Frontal cortex (tissue), 4 donors: ENCODE results near the gene HCFC1. TPM values are rescaled to one million over a fixed set of nuclear protein-coding genes. Genes with fewer than 3 reads are reported as not detected.

Experiments
- DNase-seq, 2 donors: peaks; one replicate each; pipeline ENCODE4 v3.0.0; 2012; ENCODE audit warnings: low spot score in 2 of 2
- FAIRE-seq: peaks from 2 replicates; lab custom pipeline; 2012; peaks lifted over from hg19 to GRCh38; lab: Jason Lieb, UNC
- total RNA-seq: library from RNA; depleted of rRNA; stranded (reverse); fragments of >200 nt; gene quantifications from one replicate; pipeline ENCODE4 v1.2.3, GENCODE V29; 2014
- donor health status: control.
- donor health status: control.
- donor health status: control.

HCFC1 gene
- total RNA-seq, 1 donor from 2014 or later = 9.4 TPM

GRCh38 chrX:153927922-153928760 is 43.5 kb downstream of the HCFC1 start:
- peak; percentile 93 to 99 for DNase-seq
- FAIRE-seq = no peak

- FAIRE-seq = no peak
- DNase-seq = no peak
Observed at GRCh38 chrX:153927672-153927921, 44.0 kb downstream of the HCFC1 start.

- no peak for DNase-seq
- FAIRE-seq = no peak
Observed at GRCh38 chrX:153926858-153927671, 44.6 kb downstream of the HCFC1 start.

GRCh38 chrX:153926552-153926857 is 45.1 kb downstream of the HCFC1 start:
- no peak for DNase-seq
- no peak for FAIRE-seq

GRCh38 chrX:153925739-153926551 is 45.7 kb downstream of the HCFC1 start, which contains the start of gene ARHGAP4:
TSS of gene ARHGAP4 (minus strand) at chrX:153926264. CDS start at chrX:153926202, 62 bp downstream.
- no peak for DNase-seq
- FAIRE-seq = no peak

- no peak for FAIRE-seq
- DNase-seq = no peak
Observed at GRCh38 chrX:153925387-153925738, 46.3 kb downstream of the HCFC1 start.

- DNase-seq (peak in 1 of 2 donors; percentile 57), FAIRE-seq (no peak)
Observed at GRCh38 chrX:153924149-153924861, 47.3 kb downstream of the HCFC1 start.

- peak; percentile 63 to 64 for DNase-seq
- no peak for FAIRE-seq
Observed at GRCh38 chrX:153922932-153923857, 48.4 kb downstream of the HCFC1 start.

- DNase-seq = no peak
- FAIRE-seq = no peak
Observed at GRCh38 chrX:153921511-153922446, 49.8 kb downstream of the HCFC1 start.

- DNase-seq (no peak), FAIRE-seq (no peak)
Observed at GRCh38 chrX:153921070-153921469, 50.5 kb downstream of the HCFC1 start.

GRCh38 chrX:153920546-153920945 is 51.1 kb downstream of the HCFC1 start:
- DNase-seq = no peak
- FAIRE-seq = no peak

- DNase-seq (no peak), FAIRE-seq (no peak)
Observed at GRCh38 chrX:153919281-153919680, 52.3 kb downstream of the HCFC1 start.

- FAIRE-seq (no peak), DNase-seq (no peak)
Observed at GRCh38 chrX:153917869-153918268, 53.7 kb downstream of the HCFC1 start.

GRCh38 chrX:153913701-153914100 is 57.9 kb downstream of the HCFC1 start:
- DNase-seq (no peak), FAIRE-seq (no peak)

GRCh38 chrX:153913211-153913610 is 58.4 kb downstream of the HCFC1 start:
- no peak for DNase-seq
- no peak for FAIRE-seq

GRCh38 chrX:153911798-153912197 is 59.8 kb downstream of the HCFC1 start:
- FAIRE-seq = no peak
- DNase-seq = no peak

GRCh38 chrX:153910446-153910845 is 61.2 kb downstream of the HCFC1 start:
- no peak for FAIRE-seq

GRCh38 chrX:153909980-153910360 is 61.6 kb downstream of the HCFC1 start:
- DNase-seq = no peak
- no peak for FAIRE-seq

More at GRCh38 chrX:153910446-153910845, 61.2 kb downstream of the HCFC1 start:
- DNase-seq = no peak
